Right lobe of liver (tissue), 6 donors: ENCODE measurements around the gene FGF14. TPM values are rescaled to one million over a fixed set of nuclear protein-coding genes. Genes with fewer than 3 reads are reported as not detected.

ENCODE experiments used
- ATAC-seq, 4 donors: fragments of 200-7000 bp; cut with Tn5 transposase; one replicate each; pipeline ENCODE4 v1.9.1; 2020; ENCODE audit warnings: mild to moderate bottlenecking in 4 of 4, moderate library complexity in 4 of 4
- DNase-seq, 3 donors: peaks; one replicate each; pipeline ENCODE4 v3.0.0-alpha.2; 2020
- H3K27ac ChIP-seq, 3 donors: fragments of 200-600 bp; one replicate each; pipeline ENCODE4 v1.8.0; 2022
- H3K27me3 ChIP-seq, 2 donors: fragments of 200-600 bp; one replicate each; pipeline ENCODE4 v1.8.0; 2022
- H3K36me3 ChIP-seq, 4 donors: fragments of 200-600 bp; sonication (generic) in 1 of 4; one replicate each; pipeline versions ENCODE4 v1.5.1 to v1.8.0; 2017 to 2022; ENCODE audit warnings: control low read depth in 1 of 4
- H3K4me1 ChIP-seq, 4 donors: fragments of 200-600 bp; sonication (generic) in 1 of 4; one replicate each; pipeline versions ENCODE4 v1.5.1 to v1.8.0; 2017 to 2022; ENCODE audit warnings: control low read depth in 1 of 4
- H3K4me3 ChIP-seq, 3 donors: fragments of 200-600 bp; one replicate each; pipeline ENCODE4 v1.8.0; 2022
- H3K9me3 ChIP-seq, 4 donors: fragments of 200-600 bp; sonication (generic) in 1 of 4; one replicate each; pipeline versions ENCODE4 v1.5.1 to v1.8.0; 2017 to 2022; ENCODE audit warnings: control low read depth in 1 of 4
- CTCF ChIP-seq, 4 donors: fragments of 200-600 bp in 3 of 4; fragments of 450-650 bp in 1 of 4; IDR thresholded peaks; one replicate each; pipeline versions ENCODE4 v1.5.1 to v1.8.0; 2016 to 2022; ENCODE audit warnings: antibody characterized with exemption in 4 of 4, mild to moderate bottlenecking in 2 of 4
- POLR2A ChIP-seq: fragments of 450-650 bp; IDR thresholded peaks from one replicate; pipeline ENCODE4 v1.6.1; 2017; ENCODE audit warnings: antibody characterized with exemption, mild to moderate bottlenecking
- WGBS: methylation state at CpG from one replicate; pipeline ENCODE4 v1.1.6; 2018; ENCODE audit warnings: low coverage, low lambda C conversion rate; ENCODE audit not compliant: insufficient coverage; ENCODE audit errors: missing lambda C conversion rate; 5-methylcytosine and 5-hydroxymethylcytosine counted together
- intact Hi-C, 2 donors: fragments of 100-400 bp; cut with DNase I; formaldehyde crosslinking; loops; one replicate each; pipeline versions ENCODE4 v1.11.2 to v1.14.1; 2022
- total RNA-seq, 6 experiments: library from RNA; depleted of rRNA in 2 of 6; stranded (reverse); fragments of >200 nt in 2 of 6; fragmentation: NEBNext Ultra II Directional in 3 of 6; extraction: Animal tissue kit (Norgen Biotek cat#: 25700) in 3 of 6; gene quantifications; one replicate each; pipeline versions ENCODE4 v1.1.0 to v1.2.4, GENCODE V29; 2016 to 2023
- donor health status: DM: no; HTN: yes; CAD: no.
- donor health status: DM: no; HTN: no; CAD: no.
- donor health status: DM: no; HTN: no; CAD: no.
- donor health status: DM: no; HTN: yes; CAD: no.
- donor health status: DM: no; HTN: yes; CAD: no.

FGF14 gene
- total RNA-seq, 6 experiments from 2014 or later = 0.42 to 6.3 (median 1.2) TPM

GRCh38 chr13:102376318-102376717 is 25.5 kb downstream of the FGF14 start:
- no peak overlapping the region for H3K4me3 ChIP-seq
- intact Hi-C loops = no loop called here
- no peak overlapping the region for H3K27ac ChIP-seq
- TF ChIP-seq CTCF (IDR thresholded peaks at IDR 0.05) = no peak
- ATAC-seq (no peak), DNase-seq (no peak)
- no peaks in the 10 kb centered on the region for H3K36me3 ChIP-seq
- WGBS = 75% methylated on average over 1 of the region's 1 CpG
- H3K27me3 ChIP-seq = no peaks in the 10 kb centered on the region
- no peaks in the 10 kb centered on the region for H3K4me1 ChIP-seq
- H3K9me3 ChIP-seq = no peaks in the 10 kb centered on the region

- Histone ChIP-seq H3K4me1 (no peaks in the 10 kb centered on the region), H3K27me3 (no peaks in the 10 kb centered on the region), H3K9me3 (no peaks in the 10 kb centered on the region), H3K27ac (no peak overlapping the region), H3K4me3 (no peak overlapping the region), H3K36me3 (no peaks in the 10 kb centered on the region)
- no peak for DNase-seq
- intact Hi-C loops = no loop called here
- ATAC-seq = peak in 1 of 4 donors; percentile 41
- no peak for TF ChIP-seq POLR2A
- no peak for TF ChIP-seq CTCF (IDR thresholded peaks at IDR 0.05)
- 32% methylated on average over 1 of the region's 1 CpG for WGBS
These were observed 27.1 kb downstream of the FGF14 start for GRCh38 chr13:102374726-102375125.

- Histone ChIP-seq H3K4me3 (no peak overlapping the region), H3K27ac (no peak overlapping the region), H3K4me1 (peaks cover 0 to 3% (median 0%) of the 10 kb centered on the region in 4 donors), H3K27me3 (no peaks in the 10 kb centered on the region), H3K9me3 (no peaks in the 10 kb centered on the region), H3K36me3 (no peaks in the 10 kb centered on the region)
- DNase-seq (no peak), ATAC-seq (no peak)
- intact Hi-C loops = no loop called here
- TF ChIP-seq POLR2A = no peak
- TF ChIP-seq CTCF (IDR thresholded peaks at IDR 0.05) = no peak
These were observed 27.6 kb downstream of the FGF14 start for GRCh38 chr13:102374233-102374632.

- ATAC-seq (no peak), DNase-seq (no peak)
- Histone ChIP-seq H3K4me3 (no peak overlapping the region), H3K4me1 (peaks cover 0 to 5% (median 0%) of the 10 kb centered on the region in 4 donors), H3K27ac (no peak overlapping the region), H3K27me3 (no peaks in the 10 kb centered on the region), H3K36me3 (no peaks in the 10 kb centered on the region), H3K9me3 (no peaks in the 10 kb centered on the region)
- intact Hi-C loops = no loop called here
- TF ChIP-seq POLR2A (no peak), CTCF (IDR thresholded peaks at IDR 0.05) (no peak)
These were observed 28.6 kb downstream of the FGF14 start for GRCh38 chr13:102373221-102373620.

- WGBS = 76% methylated on average over 2 of the region's 2 CpGs
- TF ChIP-seq POLR2A (no peak), CTCF (IDR thresholded peaks at IDR 0.05) (no peak)
- intact Hi-C loops = no loop called here
- H3K9me3 ChIP-seq = no peaks in the 10 kb centered on the region
- H3K27ac ChIP-seq = no peak overlapping the region
- no peaks in the 10 kb centered on the region for H3K36me3 ChIP-seq
- DNase-seq (no peak), ATAC-seq (peak in 2 of 4 donors; percentile 27 to 40)
- peaks cover 0 to 5% (median 0%) of the 10 kb centered on the region in 4 donors for H3K4me1 ChIP-seq
- no peaks in the 10 kb centered on the region for H3K27me3 ChIP-seq
- H3K4me3 ChIP-seq = no peak overlapping the region
These were observed 32.5 kb downstream of the FGF14 start for GRCh38 chr13:102369302-102369701.
